Spinal cord (tissue), 10 donors: Measurements from ENCODE around the gene POLE3. TPM values are rescaled to one million over a fixed set of nuclear protein-coding genes. Genes with fewer than 3 reads are reported as not detected.
"Not testable (repeated sequence)": the region's sequence is repeated elsewhere in the genome, so short reads cannot be mapped to it uniquely, and the experiment has no call there.

ENCODE experiments used
- DNase-seq, 6 donors: peaks; one replicate each; pipeline versions ENCODE4 v3.0.0 to v3.0.0-alpha.2; 2013 to 2015; ENCODE audit warnings: low spot score in 6 of 6, low read depth in 4 of 6
- H3K27ac ChIP-seq: one replicate; pipeline ENCODE4 v1.5.1; 2013; ENCODE audit warnings: low read depth, low read length, control low read depth
- H3K27me3 ChIP-seq: one replicate; pipeline ENCODE4 v1.6.1; 2013; ENCODE audit warnings: low read length; ENCODE audit not compliant: control insufficient read depth, insufficient read depth
- H3K36me3 ChIP-seq: one replicate; pipeline ENCODE4 v1.6.1; 2013; ENCODE audit warnings: low read length; ENCODE audit not compliant: control insufficient read depth, insufficient read depth
- H3K4me1 ChIP-seq: one replicate; pipeline ENCODE4 v1.6.1; 2013; ENCODE audit warnings: low read length; ENCODE audit not compliant: control insufficient read depth, insufficient read depth
- H3K4me3 ChIP-seq: one replicate; pipeline ENCODE4 v1.5.1; 2013; ENCODE audit warnings: low read depth, low read length, control low read depth
- H3K9me3 ChIP-seq: one replicate; pipeline ENCODE4 v1.6.1; 2013; ENCODE audit warnings: low read length; ENCODE audit not compliant: control insufficient read depth, insufficient read depth
- WGBS: methylation state at CpG from one replicate; pipeline ENCODE4 v1.1.5; 2013; ENCODE audit warnings: missing lambda C conversion rate; ENCODE audit not compliant: insufficient coverage; 5-methylcytosine and 5-hydroxymethylcytosine counted together
- polyA plus RNA-seq, 2 donors: library from polyadenylated mRNA; unstranded; fragments of 120-200 nt; gene quantifications; one replicate each; pipeline ENCODE4 v1.2.1, GENCODE V29; 2013; ENCODE audit not compliant: insufficient read length in 2 of 2
- total RNA-seq, 2 donors: library from RNA; depleted of rRNA in 1 of 2; stranded (reverse); fragments of 120-200 nt in 1 of 2; fragments of >200 nt in 1 of 2; gene quantifications; one replicate each; pipeline versions ENCODE4 v1.2.3 to v1.2.4, GENCODE V29; 2013 to 2014
- donor health status: healthy.

The POLE3 gene
- total and polyA plus RNA-seq, 4 donors: 33.1 to 54.8 (median 48.2) TPM

DNA sequence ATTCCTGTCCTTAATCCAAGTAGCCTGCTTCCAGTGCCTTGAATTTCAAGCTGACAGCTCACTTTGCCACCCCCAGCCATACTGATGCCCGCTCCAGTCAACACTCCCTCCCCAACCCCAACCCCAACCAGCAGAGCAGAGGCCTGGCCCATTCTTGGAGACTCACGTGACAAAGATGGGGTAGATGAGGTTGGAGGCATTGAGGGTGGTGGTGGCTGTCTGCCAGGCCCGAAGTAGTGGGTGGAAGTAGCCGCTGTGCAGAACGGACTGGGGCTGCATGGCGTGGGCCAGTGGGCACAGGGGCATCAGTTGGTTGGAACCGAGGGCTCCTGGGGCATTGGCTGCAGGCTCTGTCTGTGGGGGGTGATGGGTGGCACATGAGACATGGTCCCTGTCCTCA, 17.2 kb downstream of the POLE3 start:
- H3K4me1 ChIP-seq: no peaks in the 10 kb centered on the region
- H3K9me3 ChIP-seq: no peaks in the 10 kb centered on the region
- H3K27me3 ChIP-seq: no peaks in the 10 kb centered on the region
- H3K36me3 ChIP-seq: peaks cover 71% of the 10 kb centered on the region
- WGBS: 89% methylated on average over 5 of the region's 7 CpGs
- no peak overlapping the region for H3K27ac ChIP-seq
- no peak for DNase-seq
- H3K4me3 ChIP-seq: no peak overlapping the region

DNA sequence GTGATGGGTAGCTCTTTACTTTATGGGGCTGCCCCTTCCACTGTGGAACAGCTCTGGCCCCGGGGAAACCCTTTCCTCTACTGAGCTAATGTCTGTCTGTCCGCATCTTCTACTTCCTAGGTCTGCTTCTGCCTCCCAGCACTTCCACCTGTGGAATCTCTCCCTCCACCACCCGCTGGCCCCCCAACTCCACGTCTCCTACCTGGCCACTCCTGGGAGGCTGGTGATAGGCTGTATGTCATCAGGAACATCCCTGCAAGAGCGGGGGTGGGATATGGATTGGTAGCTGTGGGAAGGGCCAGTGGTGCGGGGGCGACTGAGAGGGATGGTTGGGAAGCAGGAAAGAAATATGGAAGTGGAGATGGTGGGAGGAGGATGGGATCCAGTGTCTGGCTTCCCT, 18.6 kb downstream of the POLE3 start:
- DNase-seq: no peak
- no peaks in the 10 kb centered on the region for H3K4me1 ChIP-seq
- no peak overlapping the region for H3K4me3 ChIP-seq
- no peaks in the 10 kb centered on the region for H3K27me3 ChIP-seq
- H3K9me3 ChIP-seq: no peaks in the 10 kb centered on the region
- 98% methylated on average over 5 of the region's 7 CpGs for WGBS
- no peak overlapping the region for H3K27ac ChIP-seq
- peaks cover 81% of the 10 kb centered on the region for H3K36me3 ChIP-seq

DNA sequence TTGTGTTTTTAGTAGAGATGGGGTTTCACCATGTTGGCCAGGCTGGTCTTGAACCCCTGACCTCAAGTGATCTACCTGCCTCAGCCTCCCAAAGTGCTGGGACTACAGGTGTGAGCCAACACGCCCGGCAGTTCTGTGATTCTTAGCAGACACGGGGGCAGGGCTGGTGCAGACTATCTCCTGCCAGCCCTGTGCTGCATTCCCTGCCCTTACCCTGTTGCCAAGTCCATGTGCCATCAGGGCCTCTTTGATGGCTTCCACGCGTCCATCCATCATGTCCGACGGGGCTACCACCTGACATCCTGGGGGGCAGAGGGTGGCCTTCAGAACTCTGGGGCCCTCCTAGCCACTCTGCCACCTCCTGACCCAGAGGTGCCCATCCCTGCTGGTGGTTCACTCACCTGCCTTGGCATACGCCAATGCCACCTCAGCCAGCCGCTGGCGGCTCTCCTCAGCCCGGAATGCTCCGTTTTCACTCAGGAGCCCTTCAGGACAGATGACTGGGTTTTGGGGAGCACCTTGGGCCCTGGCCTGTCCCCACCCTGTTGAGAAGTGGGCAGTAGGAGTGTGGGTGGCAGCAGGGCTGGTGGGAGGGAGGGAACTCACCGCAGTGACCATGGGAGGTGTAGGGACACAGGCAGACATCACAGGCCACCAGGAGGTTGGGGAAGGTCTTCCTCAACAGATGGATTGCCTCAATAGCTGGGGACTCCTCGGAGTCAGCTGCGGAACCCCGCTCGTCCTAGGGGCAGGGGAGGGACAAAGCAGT, 20.1 kb downstream of the POLE3 start:
- peaks cover 72% of the 10 kb centered on the region for H3K36me3 ChIP-seq
- no peaks in the 10 kb centered on the region for H3K4me1 ChIP-seq
- no peaks in the 10 kb centered on the region for H3K9me3 ChIP-seq
- H3K27me3 ChIP-seq: no peaks in the 10 kb centered on the region
- H3K4me3 ChIP-seq: no peak overlapping the region
- no peak overlapping the region for H3K27ac ChIP-seq
- no peak for DNase-seq
- WGBS: 95% methylated on average over 17 of the region's 17 CpGs

- Histone ChIP-seq H3K27ac (no peak overlapping the region), H3K4me3 (no peak overlapping the region), H3K4me1 (no peaks in the 10 kb centered on the region), H3K9me3 (no peaks in the 10 kb centered on the region), H3K27me3 (no peaks in the 10 kb centered on the region), H3K36me3 (peaks cover 70% of the 10 kb centered on the region)
- 87% methylated on average over 9 of the region's 11 CpGs for WGBS
- DNase-seq: no peak
Measured at GRCh38 chr9:113389451-113389850, 21.0 kb downstream of the POLE3 start.

DNA sequence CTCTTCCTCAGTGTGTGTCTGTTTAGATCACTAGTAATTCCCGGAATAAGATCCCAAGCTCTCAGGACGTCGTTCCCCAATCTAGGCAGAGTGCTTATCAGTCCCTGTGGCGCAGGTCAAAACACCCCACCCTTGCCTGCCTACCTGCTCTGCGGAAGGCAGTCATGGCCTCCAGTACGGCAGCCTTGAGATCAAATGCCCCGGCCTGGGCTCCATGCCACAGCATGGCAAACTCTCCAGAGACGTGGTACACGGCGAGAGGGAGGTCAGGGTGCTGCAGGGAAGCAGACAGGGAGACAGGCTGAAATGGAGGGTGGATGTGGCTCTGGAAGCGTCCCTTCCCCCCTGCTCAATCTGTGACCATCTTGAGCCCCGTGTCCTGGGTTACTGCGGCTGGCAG, 21.6 kb downstream of the POLE3 start:
- Histone ChIP-seq H3K27me3 (no peaks in the 10 kb centered on the region), H3K36me3 (peaks cover 65% of the 10 kb centered on the region), H3K4me1 (no peaks in the 10 kb centered on the region), H3K4me3 (no peak overlapping the region), H3K9me3 (no peaks in the 10 kb centered on the region), H3K27ac (no peak overlapping the region)
- WGBS: 96% methylated on average over 9 of the region's 13 CpGs
- DNase-seq: no peak

- Histone ChIP-seq H3K27me3 (no peaks in the 10 kb centered on the region), H3K4me3 (no peak overlapping the region), H3K4me1 (no peaks in the 10 kb centered on the region), H3K9me3 (no peaks in the 10 kb centered on the region), H3K27ac (no peak overlapping the region), H3K36me3 (peaks cover 57% of the 10 kb centered on the region)
- DNase-seq: no peak
- 65% methylated on average over 9 of the region's 9 CpGs for WGBS
Measured at GRCh38 chr9:113387560-113388230, 22.8 kb downstream of the POLE3 start.

GRCh38 chr9:113386571-113387393, 23.7 kb downstream of the POLE3 start:
- Histone ChIP-seq H3K4me1 (no peaks in the 10 kb centered on the region), H3K27me3 (no peaks in the 10 kb centered on the region), H3K27ac (no peak overlapping the region), H3K9me3 (no peaks in the 10 kb centered on the region), H3K36me3 (peaks cover 49% of the 10 kb centered on the region), H3K4me3 (no peak overlapping the region)
- no peak for DNase-seq
- 95% methylated on average over 4 of the region's 4 CpGs for WGBS

DNA sequence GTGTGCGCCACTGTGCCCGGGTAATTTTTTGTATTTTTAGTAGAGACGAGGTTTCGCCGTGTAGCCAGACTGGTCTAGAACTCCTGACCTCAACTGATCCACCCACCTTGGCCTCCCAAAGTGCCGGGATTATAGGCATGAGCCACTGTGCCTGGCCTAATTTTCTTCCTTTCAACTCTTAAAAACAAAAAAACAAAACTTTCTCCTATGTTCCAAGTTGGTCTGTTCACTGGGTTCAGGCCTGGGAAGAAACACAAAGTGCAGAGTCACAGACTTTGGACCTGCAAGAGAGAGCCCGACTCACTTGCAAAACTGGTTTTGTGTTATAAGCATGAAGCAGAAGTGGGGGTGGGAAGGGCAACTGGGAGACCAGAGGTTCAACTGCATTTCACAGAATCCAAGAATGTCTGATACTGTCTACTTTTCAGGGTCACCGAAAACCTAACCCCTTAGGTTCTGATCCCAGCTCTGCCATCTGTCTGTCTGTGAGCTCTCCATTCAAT, 28.5 kb downstream of the POLE3 start:
- 88% methylated on average over 8 of the region's 8 CpGs for WGBS
- no peak overlapping the region for H3K27ac ChIP-seq
- no peak for DNase-seq

GRCh38 chr9:113381441-113381840, 29.0 kb downstream of the POLE3 start:
- 78% methylated on average over 1 of the region's 7 CpGs for WGBS
- H3K36me3 ChIP-seq, DNase-seq, H3K27me3 ChIP-seq, H3K4me1 ChIP-seq, H3K27ac ChIP-seq, H3K4me3 ChIP-seq, H3K9me3 ChIP-seq: not testable (repeated sequence)

More for the DNA sequence above, 28.5 kb downstream of the POLE3 start:
- Histone ChIP-seq H3K27me3 (no peaks in the 10 kb centered on the region), H3K4me1 (peaks cover 4% of the 10 kb centered on the region), H3K36me3 (peaks cover 1% of the 10 kb centered on the region), H3K4me3 (no peak overlapping the region), H3K9me3 (no peaks in the 10 kb centered on the region)
